Measurements from ENCODE around the gene MINAR2. TPM values are rescaled to one million over a fixed set of nuclear protein-coding genes. Genes with fewer than 3 reads are reported as not detected.

Gene MINAR2
- total and polyA plus RNA-seq, 12 donors = 0.03 to 0.39 TPM; not detected in 10

DNA sequence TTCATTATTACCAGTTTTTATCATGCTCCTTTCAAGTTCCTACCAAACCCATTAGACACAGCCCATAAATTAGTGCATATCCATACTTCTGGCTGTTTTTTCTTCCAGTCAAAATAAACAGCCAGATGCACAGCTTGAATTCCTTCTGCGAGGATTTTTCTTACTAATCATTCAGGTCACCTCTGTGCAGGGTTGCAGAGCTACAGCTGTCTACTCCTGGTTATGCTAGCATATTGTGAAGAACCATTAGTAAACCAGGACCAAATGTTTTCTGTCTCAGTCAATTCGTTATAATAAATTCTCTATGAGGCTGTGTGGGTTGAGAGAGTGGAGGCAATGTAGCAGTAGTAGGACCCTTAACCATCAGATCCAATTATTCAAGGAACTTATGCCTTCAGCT, 8.1 kb upstream of the MINAR2 start:
- 63 to 85% (median 66%) methylated on average over 2 of the region's 2 CpGs for WGBS, 4 donors
- Histone ChIP-seq H3K9me3 (replicated peaks in 1 of 3) (no peaks in the 10 kb centered on the region), H3K27ac (no peak overlapping the region), H3K4me3 (no peak overlapping the region), H3K4me1 (replicated peaks in 1 of 2) (peaks cover 0 to 6% of the 10 kb centered on the region in 2 donors), H3K36me3 (replicated peaks in 1 of 2) (no peaks in the 10 kb centered on the region), H3K27me3 (no peaks in the 10 kb centered on the region)
- intact Hi-C loops (cut with DNase I) = no loop called here
- TF ChIP-seq POLR2A (IDR thresholded peaks at IDR 0.05) (no peak), CTCF (IDR thresholded peaks at IDR 0.05) (no peak)
- no peak for DNase-seq

GRCh38 chr5:129743541-129744187, 4.2 kb upstream of the MINAR2 start:
- no peak for DNase-seq
- WGBS, 4 donors = 27 to 54% (median 43%) methylated on average over 2 of the region's 2 CpGs
- H3K9me3 ChIP-seq (replicated peaks in 1 of 3) = no peaks in the 10 kb centered on the region
- no peak overlapping the region for H3K27ac ChIP-seq
- no peaks in the 10 kb centered on the region for H3K27me3 ChIP-seq
- H3K4me3 ChIP-seq = no peak overlapping the region
- intact Hi-C loops (cut with DNase I) = no loop called here
- H3K4me1 ChIP-seq (replicated peaks in 1 of 2) = peaks cover 0 to 6% of the 10 kb centered on the region in 2 donors
- H3K36me3 ChIP-seq (replicated peaks in 1 of 2) = no peaks in the 10 kb centered on the region
- TF ChIP-seq CTCF (IDR thresholded peaks at IDR 0.05) (no peak), POLR2A (IDR thresholded peaks at IDR 0.05) (no peak)

- WGBS, 4 donors = 92 to 95% (median 93%) methylated on average over 4 of the region's 4 CpGs
- no peak for DNase-seq
- H3K27me3 ChIP-seq = no peaks in the 10 kb centered on the region
- intact Hi-C loops (cut with DNase I) = loop anchor here in 1 of 2 donors (2.0 kb wide), 1 partner anchor 27 kb away; no protein-coding TSS in a partner anchor
- no peak overlapping the region for H3K27ac ChIP-seq
- no peak overlapping the region for H3K4me3 ChIP-seq
- no peaks in the 10 kb centered on the region for H3K36me3 ChIP-seq (replicated peaks in 1 of 2)
- TF ChIP-seq POLR2A (IDR thresholded peaks at IDR 0.05) (no peak), CTCF (IDR thresholded peaks at IDR 0.05) (no peak)
- H3K9me3 ChIP-seq (replicated peaks in 1 of 3) = no peaks in the 10 kb centered on the region
- H3K4me1 ChIP-seq (replicated peaks in 1 of 2) = peaks cover 0 to 6% of the 10 kb centered on the region in 2 donors
Observed at GRCh38 chr5:129745997-129746396, 1.9 kb upstream of the MINAR2 start.

DNA sequence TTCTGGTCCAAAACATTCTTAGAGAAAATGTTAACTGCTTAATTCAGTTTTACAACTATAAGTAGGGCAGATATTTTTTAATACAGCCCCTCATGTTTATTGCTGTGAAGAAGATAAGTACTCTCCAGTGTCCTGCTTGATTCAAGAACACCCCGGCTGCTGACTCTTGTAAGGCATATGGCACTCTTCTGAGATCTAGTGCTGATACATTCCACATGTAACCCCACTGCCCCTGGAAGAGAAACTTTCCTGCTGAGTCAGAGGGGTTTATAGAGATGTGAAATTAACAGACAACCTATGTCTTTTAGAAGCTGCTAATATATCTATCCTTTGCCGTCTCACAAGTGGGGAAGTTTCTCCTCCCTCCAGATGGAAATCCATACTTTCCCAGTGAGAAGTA, 1.0 kb upstream of the MINAR2 start:
- TF ChIP-seq POLR2A (IDR thresholded peaks at IDR 0.05) (no peak), CTCF (IDR thresholded peaks at IDR 0.05) (no peak)
- no peak for DNase-seq
- Histone ChIP-seq H3K4me3 (no peak overlapping the region), H3K36me3 (replicated peaks in 1 of 2) (no peaks in the 10 kb centered on the region), H3K27ac (no peak overlapping the region), H3K4me1 (replicated peaks in 1 of 2) (peaks cover 0 to 6% of the 10 kb centered on the region in 2 donors), H3K27me3 (no peaks in the 10 kb centered on the region), H3K9me3 (replicated peaks in 1 of 3) (no peaks in the 10 kb centered on the region)
- intact Hi-C loops (cut with DNase I) = loop anchor here in 1 of 2 donors (2.0 kb wide), 1 partner anchor 28 kb away; no protein-coding TSS in a partner anchor
- 68 to 90% (median 80%) methylated on average over 2 of the region's 2 CpGs for WGBS, 4 donors

All from adrenal gland (tissue), 12 donors.